ENCODE data around the gene AOAH. TPM values are rescaled to one million over a fixed set of nuclear protein-coding genes. Genes with fewer than 3 reads are reported as not detected.

The AOAH gene
- total and polyA plus RNA-seq, 2 of the 13 experiments (the other 11 are each of a cell fraction or from before 2014, with no cell fraction given): not detected

DNA sequence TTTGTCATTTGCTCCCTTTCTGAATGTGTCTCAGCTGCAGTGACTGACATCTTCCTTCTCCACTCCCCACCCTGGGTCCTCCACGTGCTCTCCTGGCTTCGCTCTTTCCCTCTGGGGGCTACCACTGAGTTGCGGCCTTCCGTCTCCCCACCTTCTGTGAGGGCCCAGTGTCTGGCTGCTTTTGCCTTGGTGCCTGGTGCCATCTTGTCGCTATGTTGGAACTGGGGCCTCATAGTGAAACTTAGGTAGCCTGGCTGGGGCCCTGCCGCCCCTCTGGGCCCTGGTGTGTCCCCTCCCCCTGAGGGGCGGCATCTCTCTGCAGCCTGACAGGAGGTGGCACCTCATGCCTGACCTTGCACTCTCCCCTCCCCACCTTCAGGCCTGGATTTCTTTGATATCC, 190.6 kb downstream of the AOAH start:
- Histone ChIP-seq H4K20me1 (ENCODE audit: insufficient read depth, low read length) (no peaks in the 10 kb centered on the region), H3K79me2 (ENCODE audit: insufficient read depth, low read length) (no peaks in the 10 kb centered on the region), H3K4me3 (replicated peaks in 1 of 3; ENCODE audit: insufficient read depth in 1 of 3, low read depth in 2 of 3, low read length in 3 of 3) (no peak overlapping the region), H3K4me1 (ENCODE audit: insufficient read depth, low read length) (no peaks in the 10 kb centered on the region), H3K9ac (ENCODE audit: insufficient read depth, low read depth, low read length) (no peak overlapping the region), H3K9me3 (ENCODE audit: low read length) (no peaks in the 10 kb centered on the region), H3K27me3 (ENCODE audit: control insufficient read depth in 1 of 2, insufficient read depth in 2 of 2, low read length in 2 of 2) (peaks cover 0 to 5% of the 10 kb centered on the region in 2 experiments; a peak in 1 of 5 replicates), H2AFZ (ENCODE audit: low read length) (no peak overlapping the region), H3K36me3 (replicated peaks in 1 of 2; ENCODE audit: control insufficient read depth in 1 of 2, insufficient read depth in 2 of 2, low read length in 2 of 2) (no peaks in the 10 kb centered on the region), H3K4me2 (ENCODE audit: low read depth, low read length) (no peak overlapping the region), H3K27ac (ENCODE audit: extremely low read length, insufficient read depth, low read length) (no peak overlapping the region)
- in situ Hi-C loops (cut with HindIII; ENCODE audit: extremely low pct_ligation_motif_present, low pct_unique_long_range_greater_than_20kb): no loop called here
- DNase-seq (ENCODE audit: low spot score): no peak
- POLR2A ChIA-PET: no interaction called here
- CTCF ChIA-PET (ENCODE audit: low intra/inter-chr PET ratio, low total read pairs): no interaction called here
- WGBS (ENCODE audit: low lambda C conversion rate): 52% methylated on average over 5 of the region's 7 CpGs
- TF ChIP-seq, protein P1, sequence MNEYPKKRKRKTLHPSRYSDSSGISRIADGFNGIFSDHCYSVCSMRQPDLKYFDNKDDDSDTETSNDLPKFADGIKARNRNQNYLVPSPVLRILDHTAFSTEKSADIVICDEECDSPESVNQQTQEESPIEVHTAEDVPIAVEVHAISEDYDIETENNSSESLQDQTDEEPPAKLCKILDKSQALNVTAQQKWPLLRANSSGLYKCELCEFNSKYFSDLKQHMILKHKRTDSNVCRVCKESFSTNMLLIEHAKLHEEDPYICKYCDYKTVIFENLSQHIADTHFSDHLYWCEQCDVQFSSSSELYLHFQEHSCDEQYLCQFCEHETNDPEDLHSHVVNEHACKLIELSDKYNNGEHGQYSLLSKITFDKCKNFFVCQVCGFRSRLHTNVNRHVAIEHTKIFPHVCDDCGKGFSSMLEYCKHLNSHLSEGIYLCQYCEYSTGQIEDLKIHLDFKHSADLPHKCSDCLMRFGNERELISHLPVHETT (CRISPR knock-in tag; conservative IDR thresholded peaks at IDR 0.05): no peak
- TF ChIP-seq ZFP62 (CRISPR knock-in tag; IDR thresholded peaks at IDR 0.05): no peak
- TF ChIP-seq PHF5A (CRISPR knock-in tag; IDR thresholded peaks at IDR 0.05; ENCODE audit: low read depth, unreplicated experiment): no peak
- no peak for TF ChIP-seq CENPX (CRISPR knock-in tag; IDR thresholded peaks at IDR 0.05)
- no peak for TF ChIP-seq ZNF331 (CRISPR knock-in tag; IDR thresholded peaks at IDR 0.05)
- no peak for TF ChIP-seq NR2F6 (IDR thresholded peaks at IDR 0.05)
- no peak for TF ChIP-seq NR2F6 (CRISPR knock-in tag; IDR thresholded peaks at IDR 0.05)
- TF ChIP-seq ZNF878 (CRISPR knock-in tag; IDR thresholded peaks at IDR 0.05): no peak
- ATAC-seq: no peak
- BruUV-seq (replicated peaks): no TSS peak
- intact Hi-C loops (cut with micrococcal nuclease; ENCODE audit: unreplicated experiment): no loop called here
- no peak for FAIRE-seq

DNA sequence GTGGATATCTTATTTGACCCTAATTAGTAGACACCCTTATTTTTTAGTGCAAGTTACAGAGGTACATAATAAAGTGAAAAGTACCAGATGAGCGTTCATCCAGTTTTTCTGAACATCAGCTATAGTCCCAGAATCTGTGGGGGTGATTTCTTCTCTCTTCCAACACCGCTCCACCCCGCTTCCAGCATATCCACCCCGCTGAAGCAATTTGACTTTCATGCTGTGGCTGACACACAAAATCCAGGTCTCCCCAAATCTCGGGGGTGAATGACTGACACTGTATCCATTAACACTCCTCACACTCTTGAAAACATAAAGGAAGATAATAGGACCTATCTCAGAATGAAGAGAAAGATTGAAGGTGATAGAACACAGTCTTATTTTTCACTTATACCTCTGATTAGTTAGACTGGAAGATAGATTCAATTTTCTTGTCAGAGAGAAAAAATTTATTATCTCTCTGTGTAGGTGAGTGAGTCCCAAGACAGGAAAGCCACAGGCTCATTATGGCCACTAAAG, 191.3 kb downstream of the AOAH start:
- CTCF ChIA-PET (ENCODE audit: low intra/inter-chr PET ratio, low total read pairs): no interaction called here
- BruUV-seq (replicated peaks): no TSS peak
- in situ Hi-C loops (cut with HindIII; ENCODE audit: extremely low pct_ligation_motif_present, low pct_unique_long_range_greater_than_20kb) (no loop called here), intact Hi-C loops (cut with micrococcal nuclease; ENCODE audit: unreplicated experiment) (no loop called here)
- no peak overlapping the region for H3K4me3 ChIP-seq (replicated peaks in 1 of 3; ENCODE audit: insufficient read depth in 1 of 3, low read depth in 2 of 3, low read length in 3 of 3)
- POLR2A ChIA-PET: no interaction called here
- no peak overlapping the region for H3K4me2 ChIP-seq (ENCODE audit: low read depth, low read length)
- H2AFZ ChIP-seq (ENCODE audit: low read length): no peak overlapping the region
- no peaks in the 10 kb centered on the region for H3K4me1 ChIP-seq (ENCODE audit: insufficient read depth, low read length)
- no peaks in the 10 kb centered on the region for H3K79me2 ChIP-seq (ENCODE audit: insufficient read depth, low read length)
- no peak overlapping the region for H3K27ac ChIP-seq (ENCODE audit: extremely low read length, insufficient read depth, low read length)
- DNase-seq (ENCODE audit: low spot score): no peak
- H3K9ac ChIP-seq (ENCODE audit: insufficient read depth, low read depth, low read length): no peak overlapping the region
- no peaks in the 10 kb centered on the region for H3K36me3 ChIP-seq (replicated peaks in 1 of 2; ENCODE audit: control insufficient read depth in 1 of 2, insufficient read depth in 2 of 2, low read length in 2 of 2)
- H3K9me3 ChIP-seq (ENCODE audit: low read length): no peaks in the 10 kb centered on the region
- H4K20me1 ChIP-seq (ENCODE audit: insufficient read depth, low read length): no peaks in the 10 kb centered on the region
- ATAC-seq: no peak
- peaks cover 0 to 5% of the 10 kb centered on the region in 2 experiments; a peak in 1 of 5 replicates for H3K27me3 ChIP-seq (ENCODE audit: control insufficient read depth in 1 of 2, insufficient read depth in 2 of 2, low read length in 2 of 2)
- TF ChIP-seq THAP11 (CRISPR knock-in tag; IDR thresholded peaks at IDR 0.05): no peak
- TF ChIP-seq TCF12 (IDR thresholded peaks at IDR 0.05): no peak
- TF ChIP-seq TCF12 (CRISPR knock-in tag; IDR thresholded peaks at IDR 0.05): no peak
- no peak for TF ChIP-seq ZKSCAN5 (CRISPR knock-in tag; IDR thresholded peaks at IDR 0.05)
- FAIRE-seq: no peak
- WGBS (ENCODE audit: low lambda C conversion rate): 59% methylated on average over 5 of the region's 5 CpGs

Data from HepG2 (cell line).